NCI-H524 (cell line): ENCODE data around the gene RNF126.
"Not testable (repeated sequence)": the region's sequence is repeated elsewhere in the genome, so short reads cannot be mapped to it uniquely, and the experiment has no call there.

Source experiments
- DNase-seq, 2 experiments: peaks; one replicate each; lab custom pipeline; 2025; lab: John Stamatoyannopoulos, UW

The RNF126 gene

DNA sequence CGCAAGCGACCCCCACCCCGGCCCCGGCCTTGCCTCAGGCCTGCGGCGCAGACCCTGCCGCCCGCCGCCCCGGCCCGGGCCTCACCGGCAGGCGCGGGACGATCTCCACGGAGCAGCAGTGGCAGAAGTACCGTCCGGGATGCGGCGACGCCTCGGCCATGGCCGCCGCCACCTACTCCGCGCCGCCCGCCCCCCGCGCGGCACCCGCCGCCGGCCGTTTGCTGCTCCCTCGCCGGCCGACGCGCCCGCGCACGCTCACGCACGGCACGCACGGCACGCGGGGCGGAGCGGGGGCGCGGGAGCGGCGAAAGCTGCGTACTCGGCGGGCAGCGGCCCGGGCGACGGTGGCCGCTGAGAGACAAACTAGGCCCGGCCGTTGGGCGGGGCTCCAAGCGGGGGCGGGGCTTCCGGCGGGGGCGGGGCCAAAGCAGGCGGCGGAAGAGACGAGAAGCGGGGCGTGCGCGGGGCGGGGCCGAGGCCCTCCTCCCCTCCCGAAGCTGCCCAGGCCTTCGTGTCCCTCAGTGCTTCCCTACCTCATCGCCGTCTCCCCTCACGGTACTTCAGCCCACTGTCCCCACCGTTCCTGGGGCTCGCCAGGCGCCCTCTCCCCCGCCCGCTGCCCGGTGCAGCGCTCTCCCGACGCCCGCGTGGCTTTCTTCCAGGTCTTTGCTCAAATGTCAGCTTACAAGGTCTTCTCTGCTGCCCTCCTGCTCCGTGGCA, at the start of gene RNF126:
RNF126 (minus strand) TSS at position 253 of the 720 bp plus-strand sequence; CDS start at position 160, 93 bp downstream.
- DNase-seq, result peak; percentile 81 to 91

DNA sequence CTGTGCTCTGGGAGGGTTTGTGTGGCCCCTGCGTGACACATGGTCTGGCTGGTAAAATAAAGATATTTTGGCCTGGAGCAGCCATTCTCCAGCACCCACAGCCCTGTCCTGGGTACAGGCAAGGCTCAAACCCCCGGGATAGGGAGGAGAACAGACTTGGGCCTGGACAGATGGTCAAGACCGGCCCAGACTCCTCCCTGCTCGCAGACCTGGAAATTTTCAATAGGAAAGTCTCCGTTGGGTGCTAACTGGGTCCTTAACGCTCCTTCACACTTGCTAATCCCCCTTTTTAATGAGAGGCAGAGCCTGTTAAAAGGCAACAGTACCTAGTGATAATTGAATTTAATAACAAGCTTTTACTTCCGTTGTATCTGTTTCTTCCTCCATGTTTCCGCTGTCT, 48.2 kb upstream of the RNF126 start:
- peak; percentile 94 to 97 for DNase-seq

DNA sequence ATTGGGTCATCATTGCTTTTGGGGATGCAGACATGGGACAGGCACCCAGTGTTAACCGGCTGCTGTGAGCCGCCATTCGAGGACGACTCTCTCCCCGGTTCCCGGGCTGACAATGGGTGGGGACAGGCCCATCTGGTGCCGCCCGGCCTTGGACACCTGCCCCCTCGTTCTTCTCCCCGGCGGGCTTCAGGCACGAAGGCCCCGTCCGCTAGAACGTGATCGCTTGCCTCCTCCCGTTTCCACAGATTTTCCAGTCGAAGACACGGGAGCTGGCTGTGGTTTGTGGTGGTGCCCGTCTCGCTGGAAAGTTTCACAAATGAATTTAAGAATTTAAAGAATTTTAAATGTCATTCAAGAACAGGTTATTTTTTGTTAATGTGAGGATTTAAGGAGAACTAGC, 47.8 kb upstream of the RNF126 start:
- peak; percentile 10 to 70 for DNase-seq

DNA sequence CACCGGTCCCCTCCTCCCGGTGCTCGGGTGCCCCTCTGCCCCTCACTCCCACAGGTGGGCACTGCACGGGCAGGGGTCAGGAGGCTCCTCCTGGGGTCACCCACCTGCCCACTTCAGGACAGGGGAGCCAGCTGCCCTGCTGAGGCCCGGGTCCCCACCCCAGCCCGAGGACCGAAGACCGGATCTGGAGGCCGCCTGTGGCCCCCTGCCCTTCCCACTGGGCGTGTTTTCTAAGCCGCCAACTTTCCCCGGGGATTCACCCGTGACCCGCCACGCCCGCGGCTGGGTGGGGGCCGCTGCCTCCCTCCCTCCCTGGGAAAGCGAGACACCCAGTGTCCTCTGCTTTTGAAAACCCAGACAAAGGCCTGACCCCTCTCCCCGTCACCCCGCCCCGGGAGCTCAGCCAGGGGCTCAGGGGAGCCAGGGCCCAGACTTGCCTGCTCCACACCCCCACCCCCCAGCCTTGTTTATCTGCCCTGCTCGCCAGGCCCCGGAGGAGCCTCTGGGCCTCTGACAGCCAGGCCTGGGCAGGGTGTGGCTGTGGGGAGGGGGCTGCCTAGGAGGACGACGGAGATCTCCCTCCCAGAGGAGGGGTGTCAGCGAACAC, 47.1 kb upstream of the RNF126 start:
- no peak for DNase-seq

DNA sequence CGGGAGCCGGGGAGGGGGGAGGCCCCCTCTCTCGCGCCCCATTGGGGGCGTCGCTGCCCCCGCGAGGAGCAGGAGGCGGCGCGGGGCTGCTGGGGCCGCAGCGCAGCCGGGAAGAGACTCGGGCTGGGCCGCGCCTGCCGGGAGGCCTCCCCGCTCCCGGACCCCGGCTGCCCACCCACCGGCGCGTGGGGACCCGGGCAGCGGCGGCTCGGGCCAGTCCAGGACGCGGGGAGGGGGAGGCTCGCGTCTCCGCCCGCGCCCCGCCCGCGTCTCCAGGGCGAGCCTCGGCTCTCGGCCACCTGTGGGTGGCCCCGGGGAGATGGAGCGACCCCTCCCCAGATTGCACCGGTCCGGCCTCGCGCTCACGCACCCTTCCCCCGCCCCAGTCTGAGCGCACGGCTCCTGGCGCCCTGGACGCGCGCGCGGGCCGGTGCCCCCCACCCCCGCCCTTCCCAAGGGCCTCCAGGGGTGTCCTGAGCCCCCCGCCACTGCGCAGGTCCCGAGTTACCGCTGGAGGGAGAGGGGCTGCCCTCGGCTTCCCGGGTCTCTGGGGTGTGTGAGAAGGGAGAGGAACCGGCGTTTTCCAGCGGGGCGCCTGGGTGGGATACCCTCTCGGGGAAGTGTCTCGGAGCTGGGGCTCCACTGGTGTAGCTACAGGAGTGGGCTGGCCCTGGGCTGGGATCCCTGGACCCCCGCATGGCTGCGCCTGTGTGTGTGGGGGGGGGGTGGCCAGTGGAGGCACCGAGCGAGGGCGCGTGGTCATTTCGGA, 46.4 kb upstream of the RNF126 start:
- no peak for DNase-seq

DNA sequence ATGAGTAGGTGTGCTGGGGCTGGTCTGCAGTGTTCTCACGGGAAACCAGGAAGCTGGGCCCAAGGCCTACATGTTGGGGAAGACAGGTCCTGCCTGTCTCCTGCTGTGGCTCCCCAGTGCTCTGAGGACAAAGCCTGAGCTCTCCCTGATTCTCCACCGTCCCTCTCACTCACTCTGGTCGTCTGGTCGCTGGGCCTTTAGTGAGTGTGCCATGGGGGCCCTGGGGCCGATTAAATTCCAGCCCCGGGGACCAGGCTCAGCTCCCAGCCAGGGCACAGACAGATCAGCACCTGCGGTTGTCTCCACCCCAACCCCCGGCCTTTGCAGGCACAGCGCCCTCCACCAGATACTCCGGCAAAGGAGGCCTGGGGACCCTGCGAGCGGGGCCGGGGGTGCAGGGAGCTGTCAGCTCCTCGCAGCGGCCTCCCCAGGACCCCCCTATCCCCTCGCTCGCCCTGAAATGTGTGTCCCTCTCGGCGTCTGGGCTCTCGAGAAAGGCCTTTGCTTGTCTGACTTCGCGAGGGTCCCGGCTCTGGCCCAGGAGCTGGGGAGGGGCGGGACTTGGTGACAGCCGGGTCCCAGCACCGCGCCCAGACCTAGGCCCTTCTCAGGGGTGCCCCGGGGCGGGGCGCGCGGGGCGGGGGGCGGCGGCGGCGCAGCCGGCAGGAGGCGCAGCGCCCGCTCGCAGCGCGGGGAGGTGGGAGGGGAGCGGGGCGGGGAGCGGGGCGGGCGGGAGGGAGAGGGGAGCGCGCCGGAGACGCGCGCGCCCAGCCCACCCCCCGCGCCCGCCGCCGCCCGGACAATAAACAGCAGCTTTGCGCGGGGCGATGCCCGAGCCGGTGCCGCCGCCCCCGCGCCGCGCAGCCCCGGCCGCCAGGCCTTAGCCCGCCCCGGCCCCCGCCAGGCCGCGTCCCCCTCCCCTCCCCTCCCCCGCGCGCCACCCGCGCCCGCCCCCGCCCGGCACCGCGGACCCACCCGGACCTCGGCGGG, 45.4 kb upstream of the RNF126 start, which contains the start of gene PALM:
PALM (plus strand) TSS at position 782 of the 990 bp plus-strand sequence. CDS start 212 bp downstream, outside the sequence.
- DNase-seq, result no peak

DNA sequence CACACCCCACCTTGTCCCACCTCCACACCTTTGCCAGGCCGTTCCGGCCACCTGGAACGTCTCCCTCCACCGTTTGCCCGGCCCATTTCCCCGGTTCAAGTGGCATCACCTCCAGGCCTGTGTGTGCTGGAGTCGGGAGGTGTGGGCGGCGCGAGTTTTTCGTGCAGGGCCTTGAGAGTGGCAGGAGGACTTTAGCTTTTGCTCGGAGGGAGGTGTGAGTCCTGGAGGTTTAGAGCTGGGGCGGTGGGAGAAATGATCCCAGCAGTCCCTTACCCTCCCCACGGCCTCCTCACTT, 41.4 kb upstream of the RNF126 start:
- DNase-seq, result no peak

DNA sequence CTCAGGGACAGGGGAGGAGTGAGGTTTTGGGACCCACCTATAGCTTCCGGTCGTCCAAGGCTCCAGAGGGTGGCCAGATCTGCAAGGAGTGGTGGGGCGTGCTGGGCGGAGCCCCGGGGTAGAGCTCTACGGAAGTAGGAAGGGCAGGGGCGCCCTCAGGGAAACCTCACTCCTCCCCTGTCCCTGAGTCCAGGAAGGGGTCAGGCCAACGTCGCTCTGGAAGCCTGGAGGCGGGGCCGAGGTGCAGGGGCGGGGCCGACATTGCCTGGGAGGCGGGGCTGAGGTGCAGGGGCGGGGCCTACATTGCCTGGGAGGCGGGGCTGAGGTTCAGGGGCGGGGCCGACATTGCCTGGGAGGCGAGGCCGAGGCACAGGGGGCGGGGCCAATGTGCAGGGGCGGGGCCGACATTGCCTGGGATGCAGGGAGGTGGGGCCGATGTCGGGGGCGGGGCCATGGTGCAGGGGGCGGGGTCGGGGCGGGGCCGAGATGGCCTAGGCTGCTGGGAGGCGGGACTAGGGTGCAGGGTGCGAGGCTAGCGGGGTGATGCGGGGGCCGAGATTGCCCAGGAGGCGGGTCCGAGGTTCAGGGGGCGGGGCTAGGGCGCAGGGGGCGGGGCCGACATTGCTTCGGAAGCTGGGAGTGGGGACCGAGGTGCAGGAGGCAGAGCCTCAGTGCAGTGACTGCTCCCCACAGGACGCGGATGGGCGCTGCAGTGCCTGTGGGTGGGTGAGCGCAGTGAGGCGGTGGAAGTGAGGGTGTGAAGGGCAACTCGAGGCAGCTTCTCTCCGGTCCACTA, 40.8 kb upstream of the RNF126 start:
- no peak for DNase-seq

DNA sequence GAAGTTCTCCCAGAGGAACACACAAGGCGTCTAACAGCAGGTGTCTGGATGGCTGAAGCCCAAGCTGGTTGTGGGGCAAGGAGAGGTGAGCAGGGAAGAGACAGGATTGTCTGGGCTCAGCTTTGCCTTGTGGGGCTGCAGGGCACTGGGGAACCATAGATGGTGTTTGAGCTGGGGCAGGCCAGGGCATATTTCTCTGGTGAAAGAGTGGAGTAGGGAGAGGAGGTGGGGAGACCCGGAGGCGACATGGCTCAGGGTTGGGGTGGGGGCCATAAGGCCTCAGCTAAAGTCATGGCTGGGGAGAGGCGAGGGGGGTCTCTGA, 40.3 kb upstream of the RNF126 start:
- DNase-seq, result no peak

DNA sequence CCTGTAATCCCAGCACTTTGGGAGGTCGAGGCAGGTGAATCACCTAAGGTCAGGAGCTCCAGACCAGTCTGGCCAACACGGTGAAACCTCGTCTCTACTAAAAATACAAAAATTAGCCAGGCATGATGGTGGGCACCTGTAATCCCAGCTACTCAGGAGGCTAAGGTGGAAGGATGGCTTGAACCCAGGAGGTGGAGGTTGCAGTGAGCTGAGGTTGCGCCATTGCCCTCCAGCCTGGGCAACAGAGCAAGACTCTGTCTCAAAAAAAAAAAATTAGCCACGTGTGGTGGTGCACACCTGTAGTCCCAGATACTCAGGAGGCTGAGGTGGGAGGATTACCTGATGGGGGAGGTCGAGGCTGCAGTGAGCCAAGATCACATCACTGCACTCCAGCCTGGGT, 39.8 kb upstream of the RNF126 start:
- not testable (repeated sequence) for DNase-seq

DNA sequence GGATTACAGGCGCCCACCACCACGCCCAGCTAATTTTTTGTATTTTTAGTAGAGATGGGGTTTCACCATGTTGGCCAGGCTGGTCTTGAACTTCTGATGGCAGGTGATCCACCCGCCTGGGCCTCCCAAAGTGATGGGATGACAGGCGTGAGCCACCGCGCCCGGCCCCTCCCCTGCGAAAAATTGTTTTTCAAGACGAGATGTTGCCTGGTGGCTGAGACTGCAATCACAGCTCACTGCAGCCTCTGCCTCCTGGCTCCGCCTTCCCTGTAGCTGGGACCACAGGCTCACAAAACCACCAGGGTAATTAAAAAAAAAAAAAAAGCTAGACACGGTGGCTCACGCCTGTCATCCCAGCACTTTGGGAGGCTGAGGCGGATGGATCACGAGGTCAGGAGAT, 36.9 kb upstream of the RNF126 start:
- peak in 1 of 2 experiments; percentile 24 for DNase-seq

DNA sequence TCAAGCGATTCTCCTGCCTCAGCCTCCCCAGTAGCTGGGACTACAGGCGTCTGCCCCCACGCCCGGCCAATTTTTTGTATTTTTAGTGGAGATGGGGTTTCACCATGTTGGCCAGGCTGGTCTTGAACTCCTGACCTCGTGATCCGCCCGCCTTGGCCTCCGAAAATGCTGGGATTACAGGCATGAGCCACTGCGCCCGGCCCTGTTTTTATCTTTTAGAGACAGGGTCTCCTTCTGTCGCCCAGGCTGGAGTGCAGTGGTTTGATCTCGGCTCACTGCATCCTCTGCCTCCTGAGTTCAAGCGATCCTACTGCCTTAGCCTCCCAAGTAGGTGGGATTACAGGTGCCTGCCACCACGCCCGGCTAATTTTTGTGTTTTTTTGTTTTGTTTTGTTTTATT, 35.5 kb upstream of the RNF126 start:
- DNase-seq, result not testable (repeated sequence)

DNA sequence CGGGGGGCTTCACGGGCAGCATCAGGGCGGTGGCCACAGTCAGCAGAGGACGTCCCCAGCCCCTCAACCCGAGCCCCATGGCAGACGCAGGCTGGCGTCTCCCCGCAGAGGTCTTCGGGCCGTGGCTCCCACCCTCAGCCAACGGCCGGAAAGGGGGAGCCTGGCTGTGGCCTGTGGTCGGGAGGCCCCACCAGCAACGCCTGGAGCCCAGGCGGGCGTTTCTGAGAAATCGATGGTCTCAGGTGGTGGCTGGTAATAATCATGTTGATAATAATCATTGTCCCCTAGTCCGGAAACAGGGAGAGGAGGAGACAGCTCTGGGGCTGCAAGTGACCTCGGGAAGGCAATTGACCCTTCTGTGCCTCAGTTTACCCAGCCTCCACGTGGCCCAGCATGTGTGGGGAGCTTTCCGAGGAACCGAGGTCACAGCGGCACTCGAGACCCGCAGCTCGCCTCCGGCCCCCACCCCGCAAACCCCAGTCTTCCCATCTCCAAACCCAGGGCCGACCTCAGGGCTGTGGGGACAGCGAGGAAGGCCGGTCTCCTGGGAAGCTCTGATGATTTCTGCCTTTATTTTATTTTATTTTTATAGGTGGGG, 32.4 kb upstream of the RNF126 start, which contains the start of gene PRSS57:
PRSS57 (minus strand) TSS at position 101 of the 598 bp plus-strand sequence; CDS start at position 79, 22 bp downstream.
- no peak for DNase-seq

DNA sequence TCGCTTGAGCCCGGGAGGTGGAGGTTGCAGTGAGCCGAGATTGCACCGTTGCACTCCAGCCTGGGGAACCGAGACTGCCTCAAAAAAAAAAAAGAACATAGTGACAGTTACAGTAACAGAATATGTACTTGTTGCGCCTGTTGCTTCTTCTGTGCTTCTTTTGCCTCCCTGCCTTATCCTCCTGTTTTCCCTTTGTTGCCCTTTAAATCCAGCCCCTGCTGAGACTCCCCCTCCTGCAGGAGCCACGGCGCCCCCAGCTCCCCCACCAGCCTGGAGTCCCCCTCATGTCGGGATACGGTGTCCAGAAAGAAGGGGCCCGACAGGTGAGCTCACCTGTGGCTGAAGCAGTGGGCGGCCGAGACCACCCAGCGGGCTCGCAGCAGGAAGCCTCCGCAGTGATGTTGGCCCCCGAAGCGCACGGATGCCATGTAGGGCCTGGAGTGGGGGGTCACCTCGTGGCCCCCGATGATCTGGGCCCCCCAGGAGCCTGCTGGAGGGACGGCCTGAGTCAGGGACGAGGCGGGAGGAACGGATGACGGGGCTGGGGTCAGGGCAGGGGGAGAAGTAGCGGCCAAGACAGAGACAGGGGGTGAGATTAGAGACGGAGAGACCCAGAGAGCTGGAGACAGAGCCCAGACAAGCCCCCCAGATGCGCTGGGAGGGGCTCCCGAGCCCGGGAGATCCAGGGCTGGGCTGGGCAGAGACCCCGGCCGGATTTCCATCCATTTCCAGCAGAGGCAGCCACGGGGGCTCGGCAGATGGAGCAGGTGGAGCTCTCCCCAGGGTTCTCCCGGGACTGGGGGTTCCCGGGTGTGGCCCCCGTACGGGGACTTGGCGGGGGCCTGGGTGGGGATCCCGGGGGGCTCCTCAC, 31.7 kb upstream of the RNF126 start:
- DNase-seq, result no peak

DNA sequence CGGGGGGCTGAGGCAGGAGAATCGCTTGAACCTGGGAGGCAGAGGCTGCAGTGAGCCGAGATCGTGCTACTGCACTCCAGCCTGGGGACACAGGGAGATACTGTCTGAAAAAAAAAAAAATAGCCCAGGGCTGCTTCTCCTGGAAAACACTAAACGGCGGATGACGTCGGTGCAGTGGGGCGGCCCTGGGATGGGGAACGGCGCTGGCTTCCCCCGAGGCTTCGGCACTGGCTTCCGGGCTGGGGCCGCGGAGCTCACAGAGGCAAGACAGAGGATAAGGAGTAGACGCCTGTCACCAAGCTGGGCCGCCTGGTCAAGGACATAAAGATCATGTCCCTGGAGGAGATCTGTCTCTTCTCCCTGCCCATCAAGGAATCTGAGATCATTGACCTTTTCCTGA, 27.2 kb upstream of the RNF126 start:
- DNase-seq, result no peak

DNA sequence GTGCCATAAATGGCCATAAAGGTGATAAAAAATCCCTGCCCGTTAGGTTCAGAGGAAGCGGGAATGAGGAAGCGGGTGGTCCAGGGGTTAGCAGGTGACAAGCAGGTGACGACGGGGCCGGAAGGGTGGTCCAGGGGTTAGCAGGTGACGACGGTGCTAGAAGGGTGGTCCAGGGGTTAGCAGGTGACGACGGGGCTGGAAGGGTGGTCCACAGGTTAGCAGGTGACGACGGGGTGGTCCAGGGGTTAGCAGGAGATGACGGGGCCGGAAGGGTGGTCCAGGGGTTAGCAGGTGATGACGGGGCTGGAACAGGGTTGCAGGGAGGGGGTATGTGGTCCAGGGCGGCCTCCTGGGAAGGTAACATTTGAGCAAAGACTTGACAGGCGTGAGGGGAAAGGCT, 26.0 kb upstream of the RNF126 start:
- no peak for DNase-seq

DNA sequence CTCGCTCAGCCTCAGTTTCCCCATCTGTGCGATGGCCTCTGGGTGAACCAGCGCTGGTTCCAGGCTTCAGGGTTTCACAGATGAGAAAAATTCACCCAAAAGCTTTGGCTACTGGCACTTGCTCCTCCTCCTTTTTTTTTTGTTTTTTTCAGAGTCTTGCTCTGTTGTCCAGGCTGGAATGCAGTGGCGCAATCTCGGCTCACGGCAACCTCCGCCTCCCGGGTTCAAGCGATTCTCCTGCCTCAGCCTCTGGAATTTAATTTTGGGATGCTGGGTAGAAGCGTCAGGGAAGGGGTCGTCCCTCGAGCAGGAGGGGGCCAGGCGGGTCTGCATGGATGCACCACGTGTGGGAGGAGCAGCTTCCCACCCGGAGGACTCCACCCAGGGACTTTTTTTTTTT, 25.2 kb upstream of the RNF126 start:
- no peak for DNase-seq

DNA sequence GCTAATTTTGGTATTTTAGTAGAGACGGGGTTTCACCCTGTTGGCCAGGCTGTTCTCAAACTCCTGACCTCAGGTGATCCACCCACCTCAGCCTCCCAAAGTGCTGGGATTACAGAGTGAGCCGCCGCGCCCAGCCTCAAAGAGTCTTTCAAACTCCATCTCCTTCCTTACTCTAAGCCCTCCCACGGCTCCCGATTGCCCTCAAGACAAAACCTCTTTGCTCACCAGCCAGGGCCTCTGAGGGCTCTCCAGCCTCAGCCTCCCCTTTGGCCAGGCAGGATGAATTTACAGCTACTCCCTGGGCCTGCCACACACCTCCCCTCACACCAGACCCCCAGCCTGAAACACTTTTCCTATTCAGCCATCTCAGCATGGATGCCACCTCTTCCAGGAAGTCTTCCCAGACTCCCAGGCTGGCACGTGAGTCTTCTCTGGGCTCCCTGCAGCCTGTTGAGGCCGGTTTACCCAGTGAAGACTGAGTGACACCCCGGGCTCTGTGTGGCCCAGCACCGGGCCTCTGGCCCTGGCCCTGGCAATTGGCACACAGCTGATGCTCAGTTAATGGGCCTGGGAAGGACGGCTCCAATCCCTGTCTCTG, 24.7 kb upstream of the RNF126 start:
- no peak for DNase-seq

DNA sequence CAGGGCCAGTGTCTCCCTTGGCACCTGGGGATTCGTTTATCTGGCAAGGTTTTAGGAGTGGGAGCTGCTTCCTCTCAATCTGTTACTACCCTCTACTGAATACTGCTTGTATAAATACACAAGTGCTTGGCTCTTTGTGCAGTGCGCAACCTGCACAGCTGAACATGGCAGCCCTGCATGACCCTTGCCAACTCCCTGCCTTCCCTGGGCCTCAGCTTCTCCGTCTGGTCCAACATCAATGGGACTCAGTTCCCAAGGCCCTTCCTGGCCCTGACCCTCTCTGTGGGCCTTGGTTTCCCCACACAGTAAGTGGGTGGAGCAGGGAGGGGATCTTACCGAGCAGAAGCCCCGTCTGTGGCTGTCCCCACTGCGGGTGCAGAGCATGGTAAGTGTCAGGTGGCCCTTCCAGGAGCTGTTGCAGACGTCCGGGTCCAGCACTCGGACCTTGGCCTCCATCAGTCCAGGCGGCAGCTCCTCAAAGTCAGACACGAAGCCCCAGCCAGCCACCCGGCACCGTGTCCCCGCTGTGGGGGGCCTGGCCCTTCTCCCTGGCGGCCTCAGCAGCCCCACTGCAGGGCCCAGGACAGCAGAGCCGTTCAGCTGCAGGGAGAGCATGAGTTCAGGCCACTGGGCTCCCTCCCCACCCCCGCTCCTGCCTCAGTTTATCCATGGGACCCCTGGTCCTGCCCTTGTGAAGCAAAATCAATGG, 23.7 kb upstream of the RNF126 start:
- no peak for DNase-seq
